Stimulated activated CD4-positive, alpha-beta T cell treated with anti-CD3 and anti-CD28 coated beads, Interleukin-12 subunit alpha, Interleukin-12 subunit beta, amount 100 ng/mL, for 24 hours (primary cell): Measurements from ENCODE around the gene IRF8.

Experiments used
- DNase-seq, 2 experiments: peaks; one replicate each; pipeline ENCODE4 v3.0.0-alpha.2; 2020; ENCODE audit warnings: low read depth in 2 of 2

The IRF8 gene

GRCh38 chr16:85958731-85959130 is 59.8 kb downstream of the IRF8 start:
- DNase-seq: no peak

- DNase-seq: no peak
Measured at GRCh38 chr16:85959686-85960085, 60.7 kb downstream of the IRF8 start.

- DNase-seq: no peak
Measured at GRCh38 chr16:85960486-85961046, 61.6 kb downstream of the IRF8 start.

- no peak for DNase-seq
Measured at GRCh38 chr16:85961988-85962915, 63.3 kb downstream of the IRF8 start.

GRCh38 chr16:85963753-85964285 is 64.9 kb downstream of the IRF8 start:
- DNase-seq: no peak

GRCh38 chr16:85965125-85965524 is 66.2 kb downstream of the IRF8 start:
- no peak for DNase-seq

GRCh38 chr16:85967111-85967510 is 68.1 kb downstream of the IRF8 start:
- DNase-seq: no peak

- no peak for DNase-seq
Measured at GRCh38 chr16:85968041-85968920, 69.3 kb downstream of the IRF8 start.

GRCh38 chr16:85969159-85969558 is 70.2 kb downstream of the IRF8 start:
- no peak for DNase-seq

GRCh38 chr16:85969591-85969990 is 70.6 kb downstream of the IRF8 start:
- DNase-seq: no peak

- DNase-seq: no peak
Measured at GRCh38 chr16:85970016-85970733, 71.2 kb downstream of the IRF8 start.

GRCh38 chr16:85970738-85971137 is 71.8 kb downstream of the IRF8 start:
- no peak for DNase-seq
